Fibroblast of upper back skin (primary cell): ENCODE data around the gene TNFAIP8L2.
"Not testable (repeated sequence)": the region's sequence is repeated elsewhere in the genome, so short reads cannot be mapped to it uniquely, and the experiment has no call there.

Source experiments
- DNase-seq: peaks from one replicate; pipeline ENCODE4 v3.0.0-alpha.2; 2013

TNFAIP8L2 gene

DNA sequence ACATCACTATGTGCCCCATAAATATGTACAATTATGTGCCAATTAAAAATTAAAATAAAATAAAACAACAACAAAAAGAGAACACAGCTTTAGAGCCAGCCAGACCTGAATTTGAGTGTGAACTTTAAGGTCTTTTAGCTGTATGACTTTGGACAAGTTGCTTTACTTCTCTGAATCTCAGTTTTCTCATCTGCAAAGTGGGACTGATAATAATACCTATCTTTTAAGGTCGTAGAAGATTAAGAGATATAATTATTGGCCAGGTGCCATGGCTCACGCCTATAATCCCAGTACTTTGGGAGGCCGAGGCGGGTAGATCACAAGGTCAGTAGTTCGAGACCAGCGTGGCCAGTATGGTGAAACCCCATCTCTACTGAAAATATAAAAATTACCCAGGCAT lies 36.9 kb downstream of the TNFAIP8L2 start:
- no peak for DNase-seq

DNA sequence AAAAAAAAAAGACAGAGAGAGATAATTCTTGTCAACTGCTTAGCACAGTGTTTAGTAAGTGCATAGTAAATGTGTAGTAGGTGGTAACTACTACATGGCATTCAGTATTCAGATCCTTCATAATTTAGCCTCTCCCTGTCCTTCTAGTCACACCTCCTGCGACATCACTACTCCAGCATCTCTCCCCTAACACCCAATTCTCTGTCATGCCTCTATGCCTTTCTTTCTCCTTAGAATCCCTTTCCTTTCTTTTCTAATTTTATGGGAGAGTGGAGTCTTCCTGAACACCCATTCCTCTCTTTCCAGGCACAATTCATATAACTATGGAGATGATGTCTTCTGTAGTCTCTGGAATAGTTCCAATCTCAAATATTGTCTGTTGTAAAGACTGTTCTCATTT lies 37.4 kb downstream of the TNFAIP8L2 start:
- DNase-seq: no peak

DNA sequence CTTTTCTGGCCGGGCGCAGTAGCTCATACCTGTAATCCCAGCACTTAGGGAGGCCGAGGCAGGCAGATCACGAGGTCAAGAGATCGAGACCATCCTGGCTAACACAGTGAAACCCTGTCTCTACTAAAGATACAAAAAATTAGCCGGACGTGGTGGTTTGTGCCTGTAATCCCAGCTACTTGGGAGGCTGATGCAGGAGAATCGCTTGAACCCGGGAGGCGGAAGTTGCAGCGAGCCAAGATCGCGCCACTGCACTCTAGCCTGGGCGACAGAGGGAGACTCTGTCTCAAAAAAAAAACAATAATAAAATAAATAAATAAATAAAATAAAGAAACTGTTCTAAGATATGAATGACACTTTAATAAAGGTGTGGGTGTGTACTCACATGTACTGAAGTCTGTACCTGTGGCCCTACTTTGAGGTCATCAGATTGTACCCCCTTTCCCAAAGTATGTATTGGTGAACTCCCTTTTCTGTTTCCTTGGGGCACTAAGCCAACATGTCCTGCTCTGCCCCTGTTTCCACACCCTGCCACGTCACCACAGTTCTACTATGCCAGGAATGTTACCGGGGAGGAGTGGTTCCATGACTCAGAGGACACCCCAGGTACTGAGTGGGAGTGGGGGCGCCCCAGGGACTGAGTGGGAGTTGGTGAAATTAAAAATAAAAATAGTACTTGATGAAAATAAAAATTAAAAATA lies 38.6 kb downstream of the TNFAIP8L2 start:
- DNase-seq: peak; percentile 88

DNA sequence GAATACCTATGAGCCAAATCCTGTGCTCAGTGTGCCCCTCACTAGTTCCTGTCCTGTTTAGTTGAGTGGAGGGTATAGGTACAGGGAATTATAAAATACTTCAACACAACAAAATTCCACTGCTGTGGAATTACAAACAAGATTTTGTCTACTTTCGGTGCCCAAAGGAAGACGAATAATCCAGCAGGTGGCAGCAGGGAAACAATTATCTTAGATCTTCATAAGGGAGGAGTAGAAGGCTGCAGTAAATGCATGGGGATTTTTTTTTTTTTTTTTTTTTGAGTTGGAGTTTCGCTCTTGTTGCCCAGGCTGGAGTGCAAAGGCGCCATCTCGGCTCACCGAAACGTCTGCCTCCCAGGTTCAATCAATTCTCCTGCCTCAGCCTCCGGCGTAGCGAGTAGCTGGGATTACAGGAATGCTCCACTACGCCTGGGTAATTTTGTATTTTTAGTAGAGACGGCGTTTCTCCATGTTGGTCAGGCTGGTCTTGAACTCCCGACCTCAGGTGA lies 39.9 kb downstream of the TNFAIP8L2 start:
- peak; percentile 90 for DNase-seq

DNA sequence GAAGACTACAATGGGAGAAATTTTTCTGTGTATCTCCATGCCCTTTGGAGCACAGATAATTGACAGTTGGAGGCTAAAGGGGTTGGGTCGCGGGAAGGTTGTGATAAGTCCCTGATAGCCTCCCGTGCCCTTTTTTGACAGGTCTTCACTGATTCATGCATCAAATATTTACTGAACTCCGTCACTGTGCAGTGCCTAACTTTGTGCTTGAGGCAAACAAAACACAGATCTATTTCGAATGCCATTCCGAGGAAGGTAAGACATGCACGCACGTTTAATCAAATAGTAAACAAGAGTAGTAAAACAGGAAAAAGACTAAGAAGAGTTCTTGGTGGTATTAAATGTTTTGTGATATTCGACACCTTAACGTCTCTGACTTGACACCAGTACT lies 41.4 kb downstream of the TNFAIP8L2 start:
- no peak for DNase-seq

DNA sequence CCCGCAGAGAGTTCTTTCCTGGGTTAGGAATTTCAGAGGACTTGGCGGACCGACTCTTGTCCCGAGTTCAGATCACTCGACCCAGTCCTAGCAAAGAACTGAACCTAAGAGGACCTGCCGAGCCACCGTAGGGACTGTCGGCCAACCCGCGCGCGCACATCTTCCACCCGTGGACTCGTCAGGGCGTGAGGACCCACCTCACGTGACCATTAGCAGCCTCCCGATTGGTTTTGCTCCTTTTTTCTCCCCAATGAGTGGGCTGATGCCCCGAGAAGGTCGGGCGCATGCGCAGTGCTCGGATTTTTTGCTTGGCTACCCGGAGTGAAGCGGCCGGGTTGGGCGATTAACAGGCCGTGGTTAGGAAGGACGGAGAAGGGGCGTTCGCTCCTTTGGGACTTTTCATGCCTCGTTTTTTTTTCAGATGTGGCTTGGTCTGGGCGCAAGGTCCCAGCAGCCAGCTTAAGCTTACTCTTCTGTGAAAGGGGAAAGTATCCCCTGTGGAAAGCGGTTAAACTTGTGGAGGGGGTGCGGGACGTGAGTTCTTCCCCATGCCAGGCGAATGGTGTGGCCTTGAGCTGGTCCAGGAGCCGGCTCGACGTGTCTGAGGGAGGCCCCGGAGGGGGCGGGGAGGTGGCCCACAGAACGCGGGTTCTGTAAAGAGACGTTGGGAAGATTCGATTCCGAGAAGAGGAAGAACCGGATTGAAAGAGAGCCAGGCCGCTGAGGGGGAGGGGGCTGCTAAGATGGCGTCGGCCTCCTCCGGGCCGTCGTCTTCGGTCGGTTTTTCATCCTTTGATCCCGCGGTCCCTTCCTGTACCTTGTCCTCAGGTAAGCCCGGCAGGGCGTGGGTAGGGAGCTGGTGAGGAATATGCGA lies 42.0 kb downstream of the TNFAIP8L2 start, which contains the start of gene PIP5K1A:
Gene PIP5K1A (plus strand): TSS at position 299 of the 874 bp plus-strand sequence. CDS start 445 bp downstream, at position 744.
- peak; percentile 99 for DNase-seq

DNA sequence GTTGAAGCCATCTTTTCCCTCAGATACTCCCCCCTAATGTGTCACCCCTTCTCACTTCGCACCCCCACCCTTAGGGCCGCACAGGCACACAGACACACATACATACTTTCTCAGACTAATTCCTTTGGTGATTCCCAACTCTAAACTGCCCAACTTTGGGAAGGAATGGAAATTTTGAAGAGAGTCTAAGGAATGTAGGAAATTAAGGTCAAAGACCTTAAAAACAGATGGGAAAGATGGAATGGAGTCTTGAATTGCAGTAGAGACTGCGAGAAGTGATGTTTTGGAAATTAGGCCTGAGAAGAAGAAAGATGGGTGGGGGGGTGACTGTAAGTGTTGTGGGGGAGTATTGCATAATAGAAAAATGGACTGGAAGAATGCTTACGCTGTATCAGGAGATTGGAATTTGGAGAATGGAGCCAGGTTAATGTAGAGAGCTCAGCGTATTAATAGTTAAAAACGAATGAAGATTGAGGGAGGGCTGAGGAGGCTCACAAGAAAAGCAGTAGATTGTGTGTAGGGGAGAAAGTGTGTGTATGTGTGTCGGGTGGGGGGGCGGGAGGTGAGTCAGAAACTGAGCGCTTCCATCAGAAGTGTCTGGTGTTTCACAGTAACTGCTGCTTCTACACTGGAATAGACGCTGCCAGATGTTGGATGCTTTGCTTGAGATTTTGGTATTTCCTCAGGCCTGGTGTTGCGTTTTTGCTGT lies 43.6 kb downstream of the TNFAIP8L2 start:
- peak; percentile 96 for DNase-seq

DNA sequence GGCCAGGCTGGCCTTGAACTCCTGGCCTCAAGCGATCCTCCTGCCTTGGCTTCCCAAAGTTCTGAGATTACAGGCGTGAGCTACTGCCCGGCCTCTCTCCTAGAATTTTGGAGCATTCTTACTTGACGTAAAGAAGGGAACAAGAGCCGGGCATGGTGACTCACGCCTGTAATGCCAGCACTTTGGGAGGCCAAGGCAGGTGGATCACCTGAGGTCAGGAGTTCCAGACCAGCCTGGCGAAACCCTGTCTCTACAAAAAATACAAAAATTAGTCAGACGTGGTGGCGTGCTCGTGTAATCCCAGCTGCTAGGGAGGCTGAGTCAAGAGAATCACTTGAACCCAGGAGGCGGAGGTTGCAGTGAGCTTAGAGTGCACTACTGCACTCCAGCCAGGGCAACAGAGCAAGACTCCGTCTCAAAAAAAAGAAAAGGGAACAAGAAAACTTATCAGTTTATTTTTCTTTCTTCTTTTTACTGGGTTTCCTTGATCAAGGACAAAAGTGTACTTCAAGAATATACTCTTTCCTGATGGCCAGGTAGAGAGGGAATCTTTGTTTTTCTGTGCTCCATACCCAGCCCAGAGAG lies 49.0 kb downstream of the TNFAIP8L2 start:
- not testable (repeated sequence) for DNase-seq
